GM12891 (cell line): Measurements from ENCODE around the gene EPGN.

Experiments used
- POLR2A ChIP-seq: IDR thresholded peaks from 2 replicates; pipeline ENCODE4 v1.6.1; 2011; ENCODE audit warnings: low read depth, low read length, control low read depth
- POLR2AphosphoS5 ChIP-seq: IDR thresholded peaks from 2 replicates; pipeline ENCODE4 v1.6.1; 2011; ENCODE audit warnings: low read depth, low read length, control low read depth
- POU2F2 ChIP-seq: IDR thresholded peaks from 2 replicates; pipeline ENCODE4 v1.6.1; 2011; ENCODE audit warnings: low read depth, mild to moderate bottlenecking, control low read depth, low read length, moderate library complexity
- SPI1 ChIP-seq: IDR thresholded peaks from 2 replicates; pipeline ENCODE4 v1.6.1; 2011; ENCODE audit warnings: low read depth, low read length, control low read depth
- TAF1 ChIP-seq: IDR thresholded peaks from 2 replicates; pipeline ENCODE4 v1.6.1; 2011; ENCODE audit warnings: low read depth, low read length, control low read depth

DNA sequence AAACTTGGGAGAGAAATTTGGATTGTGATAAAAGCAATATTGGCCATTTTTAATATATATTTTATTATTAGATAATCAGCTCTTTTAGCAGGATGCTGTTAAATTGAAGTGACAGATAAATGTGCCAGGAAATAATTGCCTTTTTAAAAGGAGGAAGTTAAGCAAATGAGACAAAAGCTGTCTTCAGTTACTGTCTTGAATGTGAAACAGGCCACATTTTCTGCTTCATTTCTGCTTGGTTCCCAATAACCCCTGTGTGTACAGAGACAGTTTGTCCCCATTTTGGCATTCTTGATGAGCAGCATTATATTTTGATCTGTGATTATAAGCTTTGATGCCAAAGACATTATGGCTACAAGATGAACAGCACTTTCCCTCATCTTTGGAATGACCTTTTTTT lies 953 bp downstream of the EPGN start:
- no peak for TF ChIP-seq POLR2A
- no peak for TF ChIP-seq TAF1
- TF ChIP-seq POLR2AphosphoS5 = no peak
- no peak for TF ChIP-seq SPI1
- TF ChIP-seq POU2F2 = no peak
